ENCODE data around the gene C20orf96.

C20orf96 gene

DNA sequence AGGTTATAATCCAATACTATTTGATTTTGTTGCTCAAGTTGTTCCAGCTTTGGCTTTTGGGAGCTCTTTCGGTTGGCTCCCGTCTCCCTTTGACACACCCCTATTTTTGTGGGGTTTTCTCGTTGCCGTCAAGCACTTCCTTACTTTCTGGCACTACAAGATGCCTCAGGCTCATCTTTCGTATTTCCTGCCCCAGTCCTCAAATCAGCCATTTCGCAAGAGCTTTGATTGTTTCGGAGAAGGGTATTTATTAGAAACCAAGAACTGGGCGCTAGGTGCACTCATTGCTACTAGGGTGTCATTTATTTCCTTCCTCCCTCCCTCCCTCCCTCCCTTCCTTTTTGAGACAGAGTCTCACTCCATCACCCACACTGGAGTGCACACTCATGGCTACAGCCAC is 21.5 kb upstream of the C20orf96 start:
- DNase-seq, result no peak

DNA sequence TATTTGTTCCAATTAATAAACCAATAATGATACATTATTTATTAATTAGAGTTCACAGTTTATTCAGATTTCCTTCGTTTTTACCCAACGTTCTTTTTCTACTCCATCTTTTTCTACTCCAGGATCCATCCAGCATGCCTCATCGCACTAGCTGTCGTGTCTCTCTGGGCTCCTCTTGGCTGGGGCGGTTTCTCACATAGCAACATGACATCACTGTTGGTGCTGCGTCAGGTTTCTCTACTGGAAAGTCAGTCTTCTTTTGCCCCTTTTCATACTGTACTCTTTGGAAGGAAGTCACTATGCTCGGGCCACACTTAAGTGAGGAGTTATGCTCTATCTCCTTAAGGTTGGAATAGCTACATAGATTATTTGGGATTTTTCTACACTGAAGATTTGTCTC is 21.1 kb upstream of the C20orf96 start:
- DNase-seq, result no peak

DNA sequence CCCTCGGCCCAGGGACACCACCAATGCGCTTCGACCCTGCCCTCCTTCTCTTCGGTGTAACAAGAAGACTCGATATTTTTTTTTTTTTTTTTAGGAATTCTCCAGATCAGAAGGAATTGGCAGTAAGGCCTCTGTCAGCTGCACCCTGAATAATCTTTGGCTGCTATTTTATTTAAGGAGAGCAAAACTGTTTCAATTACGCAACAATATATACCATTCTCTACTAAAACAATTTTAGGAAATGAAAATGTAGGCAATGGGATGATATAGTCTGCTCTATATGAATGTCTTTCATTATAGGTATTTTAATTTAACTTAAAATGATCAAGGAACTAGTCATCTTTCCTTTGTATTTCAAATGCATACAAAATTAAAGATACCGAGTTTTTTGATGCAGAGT is 20.1 kb upstream of the C20orf96 start:
- DNase-seq, result no peak

DNA sequence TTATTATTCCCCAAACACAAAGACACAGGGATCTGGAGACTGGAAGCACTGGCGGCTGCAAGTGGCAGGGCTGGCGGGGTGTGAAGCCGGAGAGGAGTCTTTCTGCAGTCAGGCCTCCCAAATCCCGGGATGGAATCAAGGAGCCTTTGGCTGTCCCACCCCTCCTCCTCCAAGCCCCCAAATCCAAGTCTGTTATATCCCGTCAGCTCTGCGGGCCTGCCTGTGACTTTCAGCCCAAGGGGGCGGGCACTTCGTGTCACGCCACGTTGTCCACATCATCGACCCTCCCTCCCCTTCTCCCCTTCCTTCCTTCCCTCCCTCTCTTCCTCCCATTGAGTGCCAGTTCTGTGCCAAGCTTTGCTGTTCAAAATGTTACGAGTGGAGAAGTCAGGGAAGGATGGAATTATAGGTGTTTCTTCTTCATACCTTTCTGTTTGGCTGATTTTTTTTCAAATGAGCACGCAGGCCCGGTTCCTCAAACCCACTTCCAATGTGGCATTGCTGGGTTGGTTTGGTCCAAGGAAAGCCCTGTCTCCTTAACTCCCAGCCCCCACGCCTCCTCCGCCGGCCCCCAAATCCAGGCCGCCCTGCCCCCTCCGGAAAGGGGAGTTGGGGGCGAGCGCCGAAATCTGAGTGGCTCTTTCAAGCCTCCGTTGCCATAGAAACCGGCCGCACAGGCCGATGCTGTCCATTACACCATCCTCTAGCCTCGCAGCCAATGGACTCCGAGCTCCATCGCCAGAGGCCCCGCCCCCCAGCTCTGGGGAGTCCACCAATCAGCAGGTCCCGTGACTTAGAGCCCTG is 19.5 kb upstream of the C20orf96 start:
- peak; percentile 98 for DNase-seq

DNA sequence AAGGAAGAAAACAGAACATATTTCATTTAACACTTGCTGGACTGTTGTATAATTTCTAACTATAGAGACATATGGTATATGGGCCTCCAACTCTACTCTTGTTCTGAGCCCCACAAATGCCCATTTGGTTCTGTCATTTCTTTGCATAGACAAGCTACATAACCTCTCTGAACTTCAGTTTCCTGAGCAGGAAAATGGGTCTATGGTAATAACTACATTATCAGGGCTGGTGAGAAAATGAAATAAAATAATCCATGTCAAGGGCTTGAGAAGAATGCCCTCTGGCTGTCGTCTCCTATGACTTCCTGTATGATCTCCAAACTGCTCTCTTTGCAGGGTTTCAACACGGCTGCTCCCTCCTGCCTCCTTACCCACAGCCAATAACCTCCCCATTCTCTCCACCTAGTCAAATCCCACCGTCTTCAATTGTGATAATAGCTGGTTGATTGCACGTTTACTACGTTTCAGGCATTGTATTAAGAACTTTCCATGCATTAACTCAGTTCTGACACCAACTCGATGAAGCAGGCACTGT is 18.8 kb upstream of the C20orf96 start:
- DNase-seq, result no peak

DNA sequence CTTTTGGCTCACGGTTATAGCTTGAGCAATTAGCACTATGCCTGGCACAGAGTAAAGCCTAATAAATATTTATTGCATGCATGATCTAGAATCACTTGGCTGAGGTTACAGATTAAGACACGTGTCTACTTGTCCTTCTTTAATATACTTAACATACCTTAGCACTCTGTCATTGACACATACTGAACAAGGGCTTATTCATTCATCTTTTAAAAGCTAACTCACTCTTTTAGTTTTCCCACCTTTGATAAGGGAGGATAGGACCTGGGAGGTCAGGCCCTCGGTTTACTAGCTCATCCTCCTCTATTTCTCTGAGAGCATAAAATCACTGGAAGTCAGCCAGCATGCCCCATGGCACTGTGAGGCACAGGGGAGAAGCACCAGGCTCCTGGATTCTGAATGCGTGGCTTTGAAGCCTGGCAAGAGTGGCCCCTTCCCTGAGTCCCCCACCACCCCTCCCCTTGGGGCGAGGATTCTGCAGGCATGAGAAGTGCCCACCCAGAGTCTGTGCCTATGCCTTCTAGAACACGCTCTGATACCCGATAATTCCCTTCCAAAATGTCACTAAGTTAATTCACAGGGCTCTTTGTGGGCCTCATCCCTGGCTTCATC is 18.0 kb upstream of the C20orf96 start:
- DNase-seq, result no peak

DNA sequence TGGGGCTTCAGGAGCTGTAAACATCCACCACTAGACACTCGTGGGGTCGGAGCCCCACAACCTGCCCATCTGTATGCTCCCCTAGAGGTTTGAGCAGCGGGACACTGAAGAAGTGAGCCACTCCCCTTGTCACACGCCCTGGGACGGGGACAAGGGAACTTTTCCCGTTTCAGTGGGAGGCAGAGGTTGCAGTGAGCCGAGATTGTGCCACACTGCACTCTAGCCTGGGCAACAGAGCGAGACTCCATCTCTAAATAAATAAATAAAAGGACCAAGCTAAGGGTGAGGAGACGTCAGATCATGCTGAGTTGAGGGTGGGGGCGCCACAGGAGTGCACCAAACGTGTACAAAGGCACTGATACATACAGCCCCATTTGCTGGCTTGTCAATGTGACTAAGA is 15.2 kb upstream of the C20orf96 start:
- no peak for DNase-seq

DNA sequence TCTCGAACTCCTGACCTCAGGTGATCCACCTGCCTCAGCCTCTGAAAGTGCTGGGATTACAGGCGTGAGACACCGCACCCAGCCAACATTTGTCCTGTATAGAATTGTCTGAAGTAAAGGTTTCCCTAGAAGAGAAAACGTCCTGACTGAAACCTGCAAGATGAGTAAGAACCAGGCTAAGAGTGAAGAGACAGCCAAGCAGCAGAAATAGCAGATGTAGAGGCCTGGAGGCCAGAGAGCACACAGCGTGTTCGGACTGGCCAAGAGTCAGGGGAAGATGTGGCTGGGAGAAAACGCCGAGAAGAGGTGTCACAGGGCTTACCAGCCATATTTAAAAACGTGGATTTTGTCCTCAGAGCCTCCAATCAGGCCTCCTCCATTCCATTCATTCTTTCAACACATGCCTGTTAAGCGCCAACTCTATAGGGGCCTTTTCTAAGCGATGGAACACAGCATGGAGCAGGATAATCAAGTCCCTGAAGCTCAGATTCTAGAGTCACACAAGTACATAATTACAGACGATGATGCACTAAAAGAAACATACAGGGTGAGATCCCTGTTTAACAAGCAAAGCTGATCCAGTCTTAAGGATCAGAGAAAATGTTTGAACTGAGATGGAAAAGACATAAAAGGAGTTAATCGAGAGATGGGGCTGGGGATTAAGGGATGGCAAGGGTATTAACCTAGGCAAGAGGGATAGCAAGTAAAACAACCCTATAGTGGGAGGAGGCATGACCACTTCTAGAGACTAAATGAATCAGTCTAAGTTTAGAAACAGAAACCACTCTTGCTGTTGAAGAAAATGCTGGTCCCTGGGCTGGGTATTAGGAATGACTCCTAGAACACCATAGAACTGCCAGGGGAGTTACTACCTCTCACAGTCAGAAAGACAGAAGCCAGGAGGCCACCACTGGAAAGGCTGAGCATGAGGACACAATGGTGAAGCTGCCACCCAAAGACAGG is 11.6 kb upstream of the C20orf96 start:
- DNase-seq, result no peak

DNA sequence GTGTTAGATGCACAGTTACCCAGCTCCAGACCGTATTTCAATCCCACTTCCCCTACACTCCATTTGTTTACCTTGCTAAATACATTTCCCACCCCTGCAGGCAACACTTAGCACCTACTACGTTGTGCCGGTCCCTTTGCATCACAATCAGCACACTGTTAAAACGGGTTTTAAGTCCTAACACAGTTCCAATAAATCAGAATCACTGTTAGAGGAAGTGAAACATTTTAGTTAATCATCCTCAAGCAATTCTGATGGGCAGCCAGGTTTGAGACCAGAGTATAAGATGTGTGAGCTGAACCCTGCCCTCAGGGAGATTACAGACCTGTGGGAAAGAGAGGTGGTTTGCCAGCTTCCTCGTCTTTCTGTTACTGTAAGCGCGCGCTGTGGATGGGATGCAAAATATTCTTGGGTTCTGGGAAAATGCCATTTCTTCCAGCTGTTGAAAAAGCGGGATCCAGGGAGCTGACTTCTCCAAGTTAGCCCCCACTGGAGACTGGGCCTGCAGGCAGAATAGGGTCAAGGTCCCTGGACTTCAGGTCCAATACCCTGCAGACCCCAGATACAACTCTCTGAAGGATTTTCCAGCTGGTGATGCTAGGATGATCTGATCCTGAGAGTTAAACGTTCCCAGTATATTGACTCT is 9.9 kb upstream of the C20orf96 start:
- DNase-seq, result no peak

DNA sequence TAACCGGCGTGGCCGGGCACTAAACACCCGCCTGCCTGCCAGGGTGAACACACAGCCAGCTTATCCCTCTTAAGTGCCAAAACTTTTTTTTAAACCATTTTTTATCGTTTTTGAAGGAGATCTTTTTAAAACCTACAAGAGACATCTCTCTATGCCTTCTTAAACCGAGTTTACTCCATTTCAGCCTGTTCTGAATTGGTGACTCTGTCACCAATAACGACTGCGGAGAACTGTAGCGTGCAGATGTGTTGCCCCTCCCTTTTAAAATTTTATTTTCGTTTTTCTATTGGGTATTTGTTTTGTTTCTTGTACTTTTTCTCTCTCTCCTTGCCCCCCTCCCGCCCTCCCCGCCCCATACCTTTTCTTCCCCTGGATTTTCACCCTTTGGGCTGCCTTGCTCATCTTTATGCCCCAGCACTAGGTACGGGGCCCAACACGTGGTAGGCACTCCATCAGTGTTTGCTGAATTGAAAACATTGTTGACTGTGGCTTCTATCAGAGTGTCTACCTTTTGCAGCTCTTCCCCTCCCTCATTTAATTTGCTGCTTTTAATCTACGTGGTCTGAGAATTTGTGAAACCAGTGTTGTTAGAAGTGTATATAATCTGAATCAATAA is 8.3 kb upstream of the C20orf96 start:
- no peak for DNase-seq

DNA sequence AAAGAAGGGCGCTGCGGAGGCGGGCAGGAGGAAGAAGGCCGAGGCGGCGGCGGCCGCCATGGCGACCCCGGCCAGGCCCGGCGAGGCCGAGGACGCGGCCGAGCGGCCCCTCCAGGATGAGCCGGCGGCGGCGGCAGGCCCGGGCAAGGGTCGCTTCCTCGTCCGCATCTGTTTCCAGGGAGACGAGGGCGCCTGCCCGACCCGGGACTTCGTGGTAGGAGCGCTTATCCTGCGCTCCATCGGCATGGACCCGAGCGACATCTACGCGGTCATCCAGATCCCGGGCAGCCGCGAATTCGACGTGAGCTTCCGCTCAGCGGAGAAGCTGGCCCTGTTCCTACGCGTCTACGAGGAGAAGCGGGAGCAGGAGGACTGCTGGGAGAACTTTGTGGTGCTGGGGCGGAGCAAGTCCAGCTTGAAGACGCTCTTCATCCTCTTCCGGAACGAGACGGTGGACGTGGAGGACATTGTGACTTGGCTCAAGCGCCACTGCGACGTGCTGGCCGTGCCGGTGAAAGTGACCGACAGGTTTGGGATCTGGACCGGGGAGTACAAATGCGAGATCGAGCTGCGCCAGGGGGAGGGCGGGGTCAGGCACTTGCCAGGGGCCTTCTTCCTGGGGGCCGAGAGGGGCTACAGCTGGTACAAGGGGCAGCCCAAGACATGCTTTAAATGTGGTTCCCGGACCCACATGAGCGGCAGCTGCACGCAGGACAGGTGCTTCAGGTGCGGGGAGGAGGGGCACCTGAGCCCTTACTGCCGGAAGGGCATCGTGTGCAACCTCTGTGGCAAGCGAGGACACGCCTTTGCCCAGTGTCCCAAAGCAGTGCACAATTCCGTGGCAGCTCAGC is 7.6 kb upstream of the C20orf96 start:
- DNase-seq, result peak; percentile 12

DNA sequence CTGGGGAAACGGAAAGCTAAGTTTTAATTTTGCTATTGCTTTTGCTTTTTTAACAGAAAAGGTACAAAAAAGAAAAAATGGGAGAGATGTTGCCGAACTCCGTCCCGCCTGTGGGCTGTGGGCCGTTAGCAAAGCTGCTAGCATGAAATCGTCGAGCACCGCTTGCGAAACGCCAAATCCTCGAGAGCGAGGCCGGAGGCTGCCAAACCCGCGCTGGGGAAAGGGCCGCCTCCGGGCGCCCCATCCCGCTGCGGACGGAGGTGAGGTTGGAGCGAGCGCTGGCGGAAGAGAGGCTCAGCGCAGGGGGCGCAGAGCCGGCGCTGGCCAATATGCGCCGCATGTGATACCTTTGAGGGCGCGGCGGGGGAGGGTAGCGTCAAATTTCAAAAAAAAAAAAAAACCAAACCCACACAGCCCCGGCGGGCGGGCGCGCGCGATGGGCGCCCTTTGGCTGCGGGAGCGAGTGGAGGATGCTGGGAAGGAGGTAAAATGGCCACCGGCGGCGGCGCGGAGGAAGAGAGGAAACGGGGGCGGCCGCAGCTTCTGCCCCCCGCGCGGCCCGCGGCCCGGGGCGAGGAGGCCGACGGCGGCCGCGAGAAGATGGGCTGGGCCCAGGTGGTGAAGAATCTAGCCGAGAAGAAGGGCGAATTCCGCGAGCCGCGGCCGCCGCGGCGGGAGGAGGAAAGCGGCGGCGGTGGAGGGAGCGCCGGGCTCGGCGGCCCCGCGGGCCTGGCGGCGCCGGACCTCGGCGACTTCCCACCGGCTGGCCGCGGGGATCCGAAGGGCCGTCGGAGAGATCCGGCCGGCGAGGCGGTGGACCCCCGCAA is 6.8 kb upstream of the C20orf96 start, which contains the start of gene ZCCHC3:
TSS of gene ZCCHC3 (plus strand) at position 473 of the 827 bp plus-strand sequence. CDS start at position 490, 17 bp downstream.
- DNase-seq, result peak; percentile 90

DNA sequence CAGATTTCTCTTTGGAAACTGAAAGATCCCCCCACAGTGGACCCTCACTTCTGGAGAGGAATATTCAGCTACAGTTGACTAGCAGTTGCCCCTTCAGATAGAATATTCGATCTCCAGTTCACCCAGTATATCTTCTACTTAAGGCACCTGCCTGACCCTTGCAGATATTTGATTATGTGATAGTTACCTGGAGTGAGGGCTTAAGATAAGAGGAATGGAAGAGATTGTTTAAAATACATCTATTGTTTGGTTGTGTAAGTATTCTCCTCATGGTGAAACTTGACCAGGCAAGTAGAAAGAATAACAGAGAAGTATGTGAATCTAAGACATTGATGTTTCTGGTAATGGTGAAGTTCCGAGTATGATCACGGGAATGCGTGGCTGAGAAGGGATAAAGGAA is 5.3 kb upstream of the C20orf96 start:
- no peak for DNase-seq

DNA sequence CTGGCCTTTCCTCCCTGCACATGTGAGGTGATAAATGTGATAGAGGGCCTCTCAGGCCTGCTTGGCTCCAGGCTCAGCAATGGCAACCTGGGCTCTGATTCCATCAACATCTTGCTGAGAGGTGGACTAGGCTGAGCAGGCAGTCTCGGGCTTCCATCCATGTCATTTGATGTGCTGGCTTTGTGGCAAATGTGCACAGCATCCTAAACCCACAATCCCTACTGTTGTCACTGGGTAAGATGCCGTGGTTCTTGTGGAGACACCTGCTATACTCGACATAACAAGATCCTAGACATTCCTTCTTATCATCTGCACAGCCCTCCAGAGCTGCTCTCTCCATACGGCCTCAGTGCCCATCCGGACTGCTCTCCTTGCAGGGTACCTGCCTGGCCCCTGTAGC is 4.1 kb upstream of the C20orf96 start:
- no peak for DNase-seq

DNA sequence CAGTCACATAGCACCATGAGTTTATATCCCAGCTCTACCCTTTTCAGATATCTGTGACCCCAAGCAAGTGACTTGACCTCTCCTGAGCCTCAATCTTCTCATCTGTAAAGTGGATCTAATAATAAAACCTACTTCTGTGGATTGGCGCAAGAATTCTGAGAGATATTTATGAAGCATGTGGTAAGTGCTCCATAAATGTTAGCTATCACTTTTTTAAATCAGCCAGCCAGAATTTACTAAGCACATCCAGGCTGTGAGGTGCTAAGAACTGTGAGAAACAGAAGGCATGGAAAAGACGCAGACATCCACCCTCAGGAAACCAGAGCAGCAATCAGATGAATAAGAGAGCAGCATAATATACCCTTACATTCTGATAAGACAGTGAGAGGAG is 862 bp downstream of the C20orf96 start:
- no peak for DNase-seq

DNA sequence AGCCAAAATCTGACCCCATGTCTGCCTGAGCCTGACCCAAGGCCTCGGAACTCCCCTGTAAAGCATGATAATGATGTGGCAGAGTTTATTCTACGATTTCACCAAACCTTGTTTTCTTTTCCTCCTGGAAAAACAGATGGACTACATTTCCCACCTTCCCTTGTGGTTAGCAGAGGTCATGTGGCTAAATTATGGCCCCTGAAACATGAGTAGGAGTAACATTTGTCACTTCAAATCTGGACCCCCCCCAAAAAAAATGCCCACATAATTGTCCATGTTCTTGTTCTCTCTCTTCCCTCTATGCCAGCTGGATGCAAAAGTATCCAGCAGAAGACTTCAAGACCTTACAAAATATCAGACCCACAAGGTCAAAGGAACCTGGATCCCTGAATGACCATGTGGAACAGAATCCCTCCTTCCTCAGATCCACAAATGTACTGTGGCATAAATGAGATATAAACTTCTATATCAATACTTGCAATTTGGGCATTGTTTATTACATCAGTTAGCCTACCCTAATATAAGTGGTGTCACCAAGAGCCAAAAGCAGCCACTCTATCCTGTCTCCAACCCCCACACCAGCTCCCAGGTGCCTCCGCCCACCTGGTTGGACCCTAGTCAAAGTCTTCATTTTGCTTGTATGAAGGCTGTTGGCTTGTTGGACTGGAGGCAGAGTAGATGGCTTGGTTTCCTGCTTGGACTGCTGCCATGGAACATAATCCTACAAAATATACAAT is 1.4 kb downstream of the C20orf96 start:
- DNase-seq, result no peak

DNA sequence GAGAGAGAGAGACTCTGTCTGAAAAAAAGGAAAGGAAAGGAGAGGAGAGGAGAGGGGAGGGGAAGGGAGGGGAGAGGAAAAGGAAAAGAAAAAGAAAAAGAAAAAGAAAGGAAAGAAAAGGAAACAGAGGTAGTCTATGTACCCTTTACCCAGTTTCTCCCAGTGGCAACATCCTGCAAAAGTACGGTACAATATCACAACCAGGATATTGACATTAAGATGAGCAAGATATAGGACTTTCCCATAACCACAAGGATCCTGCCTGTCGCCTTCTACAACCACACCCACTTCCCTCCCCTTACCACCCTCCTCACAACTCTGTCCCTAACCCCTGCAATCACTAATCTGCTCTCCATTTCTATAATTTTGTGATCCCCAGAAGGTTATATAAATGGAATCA is 4.0 kb downstream of the C20orf96 start:
- no peak for DNase-seq

DNA sequence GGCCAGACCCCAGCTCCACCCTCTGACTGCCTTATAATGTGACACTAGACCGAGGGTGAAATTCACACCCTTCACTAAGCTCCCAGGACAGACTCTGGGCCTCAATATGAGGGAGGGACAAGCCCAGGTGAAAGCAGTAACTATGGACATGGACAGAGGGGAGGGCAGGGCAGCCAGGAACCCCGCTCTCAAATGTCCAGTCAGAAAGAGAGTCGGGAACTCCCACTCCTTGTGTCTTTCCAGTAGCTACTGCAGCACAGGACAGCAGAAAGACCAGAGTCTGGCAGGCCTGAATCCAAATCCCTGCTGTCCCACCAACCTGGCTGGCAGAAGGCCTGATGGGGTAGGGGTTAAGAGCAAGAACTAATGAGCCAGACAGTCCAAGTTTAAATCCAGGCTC is 6.4 kb downstream of the C20orf96 start:
- no peak for DNase-seq
